Measurements from ENCODE around the gene SETDB1.

SETDB1 gene

GRCh38 chr1:150976879-150977694 lies 50.9 kb downstream of the SETDB1 start:
- DNase-seq, result peak; percentile 66

- peak; percentile 89 for DNase-seq
Observed at GRCh38 chr1:150979092-150980056, 53.2 kb downstream of the SETDB1 start.

DNA sequence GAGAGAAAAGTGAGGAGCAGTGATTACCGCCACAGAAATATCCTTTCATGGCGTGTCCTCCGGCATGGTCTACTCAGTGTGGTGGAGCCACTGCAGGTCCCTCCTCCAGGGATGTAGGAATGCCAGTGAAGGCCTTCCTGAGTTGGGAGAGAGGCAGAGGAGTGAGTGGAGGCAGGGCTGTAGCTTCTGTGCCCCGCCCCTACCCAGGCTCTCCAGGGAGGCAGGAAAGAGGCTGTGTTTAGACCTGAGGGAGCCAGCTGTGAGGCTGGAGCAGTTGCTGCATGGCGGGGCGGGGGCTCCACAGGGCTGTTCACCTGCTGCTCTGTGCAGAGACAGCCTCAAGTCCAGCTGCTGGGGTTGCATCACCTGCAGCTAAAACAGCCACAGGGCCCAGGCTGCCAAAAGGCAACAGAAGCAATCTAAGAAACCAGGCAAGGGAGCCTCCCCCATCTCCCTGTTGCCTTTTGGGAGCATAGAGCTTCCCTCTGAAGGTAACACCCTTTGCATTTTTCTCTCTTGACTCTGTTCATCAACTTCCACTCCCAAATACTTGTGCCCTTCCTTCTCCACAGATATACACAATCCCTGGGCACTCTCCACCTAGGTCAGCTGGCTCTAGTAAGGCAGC lies 55.1 kb downstream of the SETDB1 start:
- DNase-seq, result no peak

GRCh38 chr1:150981805-150982712 lies 55.9 kb downstream of the SETDB1 start, which contains the start of gene ANXA9:
ANXA9 (plus strand) TSS chr1:150982292; CDS start chr1:150983106, 814 bp downstream.
- no peak for DNase-seq

DNA sequence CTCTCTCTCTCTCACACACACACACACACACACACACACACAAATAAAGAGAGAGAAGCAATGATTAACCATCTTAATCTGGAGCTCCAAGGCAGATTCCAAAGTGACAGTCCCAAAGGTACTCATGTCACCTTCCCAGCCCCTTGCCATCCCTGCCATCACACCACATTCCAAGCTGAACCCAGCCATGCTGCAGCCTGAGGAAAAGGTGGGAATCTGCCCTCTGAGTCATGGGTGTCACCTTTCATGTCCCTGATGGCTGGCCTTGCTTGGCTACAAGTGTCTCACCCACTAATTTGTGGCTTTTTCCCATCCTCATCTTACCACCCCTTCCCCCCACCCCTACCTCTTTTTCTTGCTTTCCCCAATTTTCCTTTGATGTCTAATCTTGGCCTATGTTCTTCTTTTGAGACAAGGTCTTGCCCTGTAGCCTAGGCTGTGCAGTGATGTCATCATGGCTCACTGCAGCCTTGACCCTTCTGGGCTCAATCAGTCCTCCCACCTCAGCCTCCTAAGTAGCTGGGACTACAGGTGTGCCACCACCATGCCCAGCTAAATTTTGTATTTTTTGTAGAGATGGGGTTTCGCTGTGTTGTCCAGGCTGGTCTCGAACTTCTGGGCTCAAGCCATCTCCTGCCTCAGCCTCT lies 59.1 kb downstream of the SETDB1 start:
- DNase-seq, result no peak

- no peak for DNase-seq
Observed at GRCh38 chr1:150987924-150988323, 61.8 kb downstream of the SETDB1 start.

DNA sequence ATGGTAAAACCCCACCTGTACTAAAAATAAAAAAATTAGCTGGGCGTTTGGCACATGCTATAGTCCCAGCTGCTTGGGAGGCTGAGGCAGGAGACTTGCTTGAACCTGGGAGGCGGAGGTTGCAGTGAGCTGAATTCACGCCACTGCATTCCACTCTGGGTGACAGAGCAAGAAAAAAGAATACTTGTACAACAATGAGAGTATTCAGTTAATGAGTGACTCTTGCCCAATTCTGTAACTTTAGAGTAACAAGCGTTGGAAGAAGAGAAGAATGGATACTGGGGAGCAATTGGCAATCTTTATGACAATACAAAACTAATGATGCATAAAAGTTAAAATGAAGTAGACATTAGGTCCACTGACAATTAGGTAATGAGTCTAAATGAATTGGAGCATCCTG lies 66.5 kb downstream of the SETDB1 start:
- no peak for DNase-seq

DNA sequence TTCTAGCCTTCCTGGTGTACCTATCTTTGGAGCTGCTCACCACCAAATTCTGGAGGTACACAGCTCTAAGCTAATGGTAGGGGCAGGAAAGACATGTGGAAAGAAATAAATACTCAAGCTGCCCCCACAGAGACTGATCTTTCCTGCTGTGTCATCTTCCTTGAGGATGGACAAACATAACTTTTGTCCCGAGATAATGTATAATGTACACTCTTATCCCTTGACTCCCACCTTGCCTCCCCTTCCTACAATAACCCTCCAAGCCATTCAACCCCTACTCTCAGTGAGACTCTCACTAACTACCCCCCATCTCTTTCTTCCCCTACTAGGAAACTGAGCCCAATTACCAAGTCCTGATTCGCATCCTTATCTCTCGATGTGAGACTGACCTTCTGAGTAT lies 68.1 kb downstream of the SETDB1 start:
- no peak for DNase-seq

GRCh38 chr1:150995460-150995859 lies 69.3 kb downstream of the SETDB1 start:
- no peak for DNase-seq

DNA sequence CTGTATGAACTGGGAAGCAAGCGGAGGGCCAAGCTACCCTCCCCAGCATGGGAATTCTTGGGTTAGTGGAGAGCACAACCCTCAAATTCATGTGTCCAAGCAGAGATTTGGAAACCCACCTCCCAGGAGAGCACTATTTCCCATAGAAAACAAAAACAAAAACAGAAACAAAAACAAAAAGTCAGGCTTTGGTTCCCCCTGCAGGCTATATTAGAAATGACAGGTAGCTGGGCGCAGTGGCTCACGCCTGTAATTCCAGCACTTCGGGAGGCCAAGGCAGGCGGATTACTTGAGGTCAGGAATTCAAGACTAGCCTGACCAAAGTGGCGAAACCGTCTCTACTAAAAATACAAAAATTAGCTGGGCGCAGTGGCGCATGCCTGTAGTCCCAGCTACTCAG lies 69.7 kb downstream of the SETDB1 start:
- peak; percentile 27 for DNase-seq

GRCh38 chr1:150997126-150997872 lies 71.1 kb downstream of the SETDB1 start:
- DNase-seq, result no peak

GRCh38 chr1:150997949-150998348 lies 71.8 kb downstream of the SETDB1 start:
- DNase-seq, result no peak

GRCh38 chr1:150999051-150999674 lies 73.0 kb downstream of the SETDB1 start:
- no peak for DNase-seq

GRCh38 chr1:150999926-151000325 lies 73.8 kb downstream of the SETDB1 start:
- no peak for DNase-seq

- no peak for DNase-seq
Observed at GRCh38 chr1:151000408-151000807, 74.2 kb downstream of the SETDB1 start.

DNA sequence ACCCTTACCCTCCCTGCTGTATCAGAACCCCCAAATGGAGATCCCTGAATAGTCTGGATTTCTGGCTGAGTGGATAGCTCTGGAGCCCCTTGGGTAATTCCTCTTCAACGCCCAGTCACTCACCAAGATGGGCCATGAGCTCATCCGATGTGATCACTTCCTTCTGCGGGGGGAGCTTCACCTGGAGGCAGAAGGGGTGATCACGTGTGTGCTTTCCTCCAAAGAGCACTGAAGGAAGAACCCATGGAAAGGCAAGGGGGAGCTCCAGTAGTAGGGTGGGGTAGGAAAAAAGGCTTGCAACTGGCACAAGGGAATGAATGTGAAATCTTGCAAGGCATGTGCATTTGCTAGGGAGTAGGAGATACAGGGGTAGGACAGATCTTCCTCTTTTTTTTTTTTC lies 75.4 kb downstream of the SETDB1 start:
- DNase-seq, result no peak

DNA sequence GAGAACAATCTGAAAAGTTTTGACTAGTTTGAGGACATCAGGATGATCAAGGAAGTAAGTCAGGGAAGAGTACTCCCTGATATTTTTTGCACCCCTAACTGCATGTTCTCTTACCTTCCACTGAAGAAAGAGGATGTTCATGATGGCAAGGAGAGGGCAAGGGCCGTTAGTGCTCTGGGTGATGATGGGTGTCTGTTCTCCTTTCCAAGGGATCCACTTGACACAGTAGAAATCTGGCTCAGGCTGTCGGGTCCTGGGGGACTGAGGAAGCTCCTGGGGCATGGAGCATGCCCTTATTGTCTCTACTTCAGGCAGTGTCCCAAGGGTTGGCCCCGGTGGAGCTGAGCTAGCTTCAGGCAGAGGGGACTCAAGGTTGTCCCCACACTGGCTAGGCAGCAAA lies 75.9 kb downstream of the SETDB1 start:
- DNase-seq, result no peak

- DNase-seq, result no peak
Observed at GRCh38 chr1:151002611-151003010, 76.4 kb downstream of the SETDB1 start.

DNA sequence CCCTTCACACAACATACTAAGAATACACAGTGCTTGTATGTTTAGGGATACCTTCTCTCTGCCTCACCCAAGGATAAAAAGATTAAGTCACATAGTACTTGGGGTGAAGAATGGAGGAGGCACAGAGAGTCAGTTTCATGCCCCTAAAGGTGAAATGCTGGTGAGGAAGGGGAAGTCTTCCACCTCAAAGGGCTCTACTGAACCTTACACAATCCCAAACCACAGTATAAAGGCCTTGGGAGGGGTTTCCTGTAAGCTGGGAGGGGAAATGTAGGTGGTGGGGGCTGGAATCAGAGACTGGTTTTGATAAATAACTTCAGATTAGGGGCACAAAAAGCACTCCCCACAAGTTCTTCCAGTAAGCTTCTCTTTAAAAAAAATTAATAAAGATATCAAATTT lies 77.0 kb downstream of the SETDB1 start:
- DNase-seq, result no peak

- DNase-seq, result no peak
Observed at GRCh38 chr1:151005729-151006319, 79.7 kb downstream of the SETDB1 start.

Data from activated CD4-positive, alpha-beta T cell treated with anti-CD3 and anti-CD28 coated beads, Interleukin-2, amount 50 U/mL, for 1 hour (primary cell).